H9 (cell line): ENCODE measurements around the gene TTLL9. TPM values are rescaled to one million over a fixed set of nuclear protein-coding genes. Genes with fewer than 3 reads are reported as not detected.
"Not testable (repeated sequence)": the region's sequence is repeated elsewhere in the genome, so short reads cannot be mapped to it uniquely, and the experiment has no call there.

Experiments
- DNase-seq: peaks from one replicate; pipeline ENCODE4 v3.0.0-alpha.2; 2017
- H2AFZ ChIP-seq: one replicate; pipeline ENCODE4 v1.6.1; 2013; ENCODE audit warnings: mild to moderate bottlenecking, low read length, control low read depth, moderate library complexity
- H2AK5ac ChIP-seq: 2 replicates; pipeline ENCODE4 v1.6.1; 2013; ENCODE audit warnings: low read length, control low read depth, mixed read lengths; ENCODE audit not compliant: insufficient read length
- H2BK120ac ChIP-seq: one replicate; pipeline ENCODE4 v1.6.1; 2013; ENCODE audit warnings: low read depth, mild to moderate bottlenecking, low read length, control low read depth, inconsistent platforms; ENCODE audit not compliant: poor library complexity, severe bottlenecking
- H2BK12ac ChIP-seq: 2 replicates; pipeline ENCODE4 v1.6.1; 2013; ENCODE audit warnings: low read length, control low read depth, mixed read lengths, low read depth; ENCODE audit not compliant: insufficient read length
- H2BK15ac ChIP-seq: 2 replicates; pipeline ENCODE4 v1.6.1; 2013; ENCODE audit warnings: low read depth, low read length, control low read depth
- H2BK20ac ChIP-seq: one replicate; pipeline ENCODE4 v1.6.1; 2013; ENCODE audit warnings: low read depth, mild to moderate bottlenecking, low read length, control low read depth, inconsistent platforms; ENCODE audit not compliant: poor library complexity, severe bottlenecking
- H2BK5ac ChIP-seq: 2 replicates; pipeline ENCODE4 v1.6.1; 2013; ENCODE audit warnings: low read length, control low read depth, mixed read lengths; ENCODE audit not compliant: insufficient read length
- H3K14ac ChIP-seq: 2 replicates; pipeline ENCODE4 v1.6.1; 2013; ENCODE audit warnings: low read length, control low read depth; ENCODE audit not compliant: insufficient read depth
- H3K18ac ChIP-seq: 2 replicates; pipeline ENCODE4 v1.6.1; 2013; ENCODE audit warnings: low read depth, mild to moderate bottlenecking, mixed read lengths, low read length, control low read depth; ENCODE audit not compliant: insufficient read length
- H3K23ac ChIP-seq: 2 replicates; pipeline ENCODE4 v1.6.1; 2013; ENCODE audit warnings: low read length, control low read depth, mixed read lengths, low read depth; ENCODE audit not compliant: insufficient read length
- H3K23me2 ChIP-seq: 2 replicates; pipeline ENCODE4 v1.6.1; 2013; ENCODE audit warnings: low read depth, mild to moderate bottlenecking, mixed read lengths, low read length, control low read depth; ENCODE audit not compliant: insufficient read length, poor library complexity, severe bottlenecking
- H3K27ac ChIP-seq: 2 replicates; pipeline ENCODE4 v1.5.1; 2013; ENCODE audit warnings: low read length, control low read depth, mixed read lengths, low read depth; ENCODE audit not compliant: insufficient read length
- H3K27me3 ChIP-seq: 2 replicates; pipeline ENCODE4 v1.6.1; 2013; ENCODE audit warnings: low read length, control low read depth, inconsistent platforms; ENCODE audit not compliant: insufficient read depth
- H3K4ac ChIP-seq: 2 replicates; pipeline ENCODE4 v1.6.1; 2013; ENCODE audit warnings: low read depth, mild to moderate bottlenecking, control low read depth, inconsistent platforms, low read length, moderate library complexity
- H3K4me1 ChIP-seq: 2 replicates; pipeline ENCODE4 v1.6.1; 2013; ENCODE audit warnings: low read length, control low read depth, inconsistent platforms; ENCODE audit not compliant: insufficient read depth
- H3K4me2 ChIP-seq: 2 replicates; pipeline ENCODE4 v1.6.1; 2013; ENCODE audit warnings: low read length, control low read depth, mixed read lengths; ENCODE audit not compliant: insufficient read length, insufficient read depth
- H3K56ac ChIP-seq: 2 replicates; pipeline ENCODE4 v1.6.1; 2013; ENCODE audit warnings: low read depth, mild to moderate bottlenecking, mixed read lengths, low read length, control low read depth; ENCODE audit not compliant: insufficient read length
- H3K79me1 ChIP-seq: 2 replicates; pipeline ENCODE4 v1.6.1; 2013; ENCODE audit warnings: low read depth, mild to moderate bottlenecking, moderate library complexity, low read length, control low read depth, inconsistent platforms; ENCODE audit not compliant: insufficient read depth, poor library complexity, severe bottlenecking
- H3K79me2 ChIP-seq: 2 replicates; pipeline ENCODE4 v1.6.1; 2013; ENCODE audit warnings: low read length, control low read depth, inconsistent platforms; ENCODE audit not compliant: insufficient read depth
- H3K9ac ChIP-seq: 2 replicates; pipeline ENCODE4 v1.6.1; 2013; ENCODE audit warnings: low read length, control low read depth, mixed read lengths; ENCODE audit not compliant: insufficient read length; ENCODE audit errors: extremely low read depth
- H3K9me3 ChIP-seq: one replicate; pipeline ENCODE4 v1.6.1; 2013; ENCODE audit warnings: low read depth, low read length, inconsistent platforms; ENCODE audit not compliant: control insufficient read depth
- H3T11ph ChIP-seq: one replicate; pipeline ENCODE4 v1.6.1; 2013; ENCODE audit warnings: mild to moderate bottlenecking, low read length, control low read depth, inconsistent platforms
- H4K20me1 ChIP-seq: one replicate; pipeline ENCODE4 v1.6.1; 2013; ENCODE audit not compliant: control insufficient read depth, insufficient read length, insufficient read depth
- H4K5ac ChIP-seq: 2 replicates; pipeline ENCODE4 v1.6.1; 2013; ENCODE audit warnings: low read depth, mild to moderate bottlenecking, mixed read lengths, low read length, control low read depth; ENCODE audit not compliant: insufficient read length
- H4K8ac ChIP-seq: replicated peaks from 2 replicates; pipeline ENCODE4 v1.6.1; 2013; ENCODE audit warnings: low read length, control low read depth, mixed read lengths, low read depth; ENCODE audit not compliant: insufficient read length
- H4K91ac ChIP-seq: 2 replicates; pipeline ENCODE4 v1.6.1; 2013; ENCODE audit warnings: low read depth, mild to moderate bottlenecking, moderate library complexity, mixed read lengths, low read length, control low read depth; ENCODE audit not compliant: insufficient read length
- H3K27ac Mint-ChIP-seq, 3 experiments: 2 replicates in 2 of 3; 3 replicates in 1 of 3; pipeline ENCODE4 v1.8.0; 2020 to 2021; ENCODE audit warnings: mixed read lengths in 3 of 3, mild to moderate bottlenecking in 1 of 3, moderate library complexity in 1 of 3
- H3K27me3 Mint-ChIP-seq: 2 replicates; pipeline ENCODE4 v1.8.0; 2021; ENCODE audit warnings: low read depth, mild to moderate bottlenecking, moderate library complexity, mixed read lengths
- H3K36me3 Mint-ChIP-seq, 3 experiments: 2 replicates in 2 of 3; 3 replicates in 1 of 3; pipeline ENCODE4 v1.8.0; 2020 to 2021; ENCODE audit warnings: low read depth in 3 of 3, mixed read lengths in 3 of 3; ENCODE audit not compliant: insufficient read depth in 1 of 3
- H3K4me1 Mint-ChIP-seq, 2 experiments: 2 replicates each; pipeline ENCODE4 v1.8.0; 2020; ENCODE audit warnings: mixed read lengths in 2 of 2
- H3K4me3 Mint-ChIP-seq, 2 experiments: 2 replicates in 1 of 2; 3 replicates in 1 of 2; pipeline ENCODE4 v1.8.0; 2020 to 2021; ENCODE audit warnings: mild to moderate bottlenecking in 2 of 2, mixed read lengths in 2 of 2, moderate library complexity in 1 of 2
- H3K9me3 Mint-ChIP-seq, 2 experiments: 2 replicates in 1 of 2; 3 replicates in 1 of 2; pipeline ENCODE4 v1.8.0; 2020; ENCODE audit warnings: mild to moderate bottlenecking in 2 of 2, mixed read lengths in 2 of 2, moderate library complexity in 1 of 2
- CTCF ChIP-seq: fragments of 200-600 bp; sonication (generic); conservative IDR thresholded peaks from 3 replicates; pipeline ENCODE4 v1.8.0; 2021; ENCODE audit warnings: antibody characterized with exemption, mild to moderate bottlenecking
- WGBS: extraction: QIAGEN DNeasy Blood & Tissue Kit; methylation state at CpG from one replicate; pipeline ENCODE4 v1.1.7; 2013; ENCODE audit warnings: missing lambda C conversion rate, low lambda C conversion rate, mixed read lengths; ENCODE audit not compliant: insufficient read length; ENCODE audit errors: extremely low coverage; 5-methylcytosine and 5-hydroxymethylcytosine counted together
- total RNA-seq: library from RNA; stranded (reverse); gene quantifications from 2 replicates; pipeline ENCODE4 v1.2.1, GENCODE V29; 2021

The TTLL9 gene
- total RNA-seq, 1 experiment from 2014 or later, result 0.20 TPM

GRCh38 chr20:31920275-31920855 is 49.9 kb downstream of the TTLL9 start:
- no peak overlapping the region for H3T11ph ChIP-seq
- H3K56ac ChIP-seq, result no peak overlapping the region
- Mint-ChIP-seq H3K27me3 (peaks cover 2% of the 10 kb centered on the region), H3K4me3 (0 out of 5 replicates have a peak overlapping the region, but pooled peaks of 1 of the 2 experiments have one; percentile 47), H3K36me3 (peaks cover 0 to 9% (median 0%) of the 10 kb centered on the region in 3 experiments; a peak in 1 of 7 replicates), H3K9me3 (peaks cover 0 to 11% of the 10 kb centered on the region in 2 experiments; a peak in 1 of 5 replicates), H3K4me1 (peaks cover 50 to 53% of the 10 kb centered on the region in 2 experiments), H3K27ac (peak overlapping the region in 1 of 3 experiments; percentile 23; a peak in 1 of 7 replicates)
- H3K4ac ChIP-seq, result no peak overlapping the region
- H3K9ac ChIP-seq, result no peak overlapping the region
- H2BK12ac ChIP-seq, result no peak overlapping the region
- no peak overlapping the region for H3K18ac ChIP-seq
- no peak overlapping the region for H3K27ac ChIP-seq
- no peaks in the 10 kb centered on the region for H3K9me3 ChIP-seq
- WGBS, result no CpG with 5 or more reads among the region's 11 CpGs
- no peak overlapping the region for H2AK5ac ChIP-seq
- no peak for TF ChIP-seq CTCF
- no peak overlapping the region for H4K8ac ChIP-seq
- no peaks in the 10 kb centered on the region for H3K27me3 ChIP-seq
- H4K5ac ChIP-seq, result no peak overlapping the region
- H3K4me1 ChIP-seq, result no peaks in the 10 kb centered on the region; the same call in 1 of the 2 replicates
- no peak overlapping the region for H2AFZ ChIP-seq
- H2BK15ac ChIP-seq, result no peak overlapping the region
- H3K23ac ChIP-seq, result no peak overlapping the region
- no peak overlapping the region for H2BK20ac ChIP-seq
- peak; percentile 75 for DNase-seq
- no peak overlapping the region for H2BK120ac ChIP-seq
- no peaks in the 10 kb centered on the region for H3K23me2 ChIP-seq
- no peak overlapping the region for H4K91ac ChIP-seq
- H3K14ac ChIP-seq, result peak overlapping the region; percentile 54; the same call in 1 of the 2 replicates
- no peak overlapping the region for H3K4me2 ChIP-seq
- no peaks in the 10 kb centered on the region for H4K20me1 ChIP-seq
- H3K79me1 ChIP-seq, result no peaks in the 10 kb centered on the region
- H2BK5ac ChIP-seq, result no peak overlapping the region
- no peaks in the 10 kb centered on the region for H3K79me2 ChIP-seq

- H3K9me3 Mint-ChIP-seq, result peaks cover 0 to 11% of the 10 kb centered on the region in 2 experiments; a peak in 1 of 5 replicates
Measured at GRCh38 chr20:31921480-31921879, 51.0 kb downstream of the TTLL9 start.

More at GRCh38 chr20:31921480-31921879, 51.0 kb downstream of the TTLL9 start:
- H3K9me3 ChIP-seq, H4K8ac ChIP-seq, H4K20me1 ChIP-seq, H3K27ac ChIP-seq, H3K27me3 ChIP-seq, H4K5ac ChIP-seq, H3K56ac ChIP-seq, H3K79me1 ChIP-seq, H3K36me3 Mint-ChIP-seq, H3K27ac Mint-ChIP-seq, H3K4me2 ChIP-seq, H4K91ac ChIP-seq, H3K4ac ChIP-seq, H3K4me1 ChIP-seq, H2BK12ac ChIP-seq, DNase-seq, H3K79me2 ChIP-seq, H3K23ac ChIP-seq, H3T11ph ChIP-seq, H3K23me2 ChIP-seq, H2BK120ac ChIP-seq, H3K14ac ChIP-seq, H2BK20ac ChIP-seq, H3K18ac ChIP-seq, H2AFZ ChIP-seq, H3K27me3 Mint-ChIP-seq, H3K9ac ChIP-seq, H2AK5ac ChIP-seq, H3K4me3 Mint-ChIP-seq, H2BK5ac ChIP-seq, H2BK15ac ChIP-seq: not testable (repeated sequence)
- WGBS, result no CpG with 5 or more reads among the region's 5 CpGs
- peaks cover 52 to 58% of the 10 kb centered on the region in 2 experiments for H3K4me1 Mint-ChIP-seq
